Pancreas (tissue), 10 donors: ENCODE data around the gene CELF4. TPM values are rescaled to one million over a fixed set of nuclear protein-coding genes. Genes with fewer than 3 reads are reported as not detected.

Source experiments
- ATAC-seq, 4 donors: fragments of 200-7000 bp; cut with Tn5 transposase; one replicate each; pipeline versions ENCODE4 v1.8.0 to v1.9.1; 2020; ENCODE audit warnings: mild to moderate bottlenecking in 4 of 4, moderate library complexity in 4 of 4
- DNase-seq, 6 donors: peaks; one replicate each; pipeline ENCODE4 v3.0.0-alpha.2; 2020
- FAIRE-seq: peaks from 2 replicates; lab custom pipeline; 2012; peaks lifted over from hg19 to GRCh38; lab: Jason Lieb, UNC
- H3K27ac ChIP-seq, 4 donors: fragments of 200-600 bp; sonication (generic); 1 replicate in 3 of 4; 2 replicates in 1 of 4; pipeline versions ENCODE4 v1.5.0 to v1.8.0; 2020
- H3K27me3 ChIP-seq, 4 donors: fragments of 200-600 bp; one replicate each; pipeline ENCODE4 v1.8.0; 2021
- H3K36me3 ChIP-seq, 3 donors: fragments of 200-600 bp; sonication (generic) in 1 of 3; one replicate each; pipeline versions ENCODE4 v1.5.0 to v1.8.0; 2020 to 2021
- H3K4me1 ChIP-seq, 3 donors: fragments of 200-600 bp; one replicate each; pipeline ENCODE4 v1.8.0; 2021
- H3K4me3 ChIP-seq, 4 donors: fragments of 200-600 bp; sonication (generic) in 2 of 4; one replicate each; pipeline versions ENCODE4 v1.5.0 to v1.8.0; 2020 to 2021
- H3K9me3 ChIP-seq, 4 donors: fragments of 200-600 bp; one replicate each; pipeline ENCODE4 v1.8.0; 2021
- CTCF ChIP-seq, 4 donors: fragments of 200-600 bp; sonication (generic) in 3 of 4; IDR thresholded peaks; one replicate each; pipeline versions ENCODE4 v1.5.0 to v1.8.0; 2021; ENCODE audit warnings: antibody characterized with exemption in 4 of 4
- WGBS, 2 donors: extraction: QIAGEN DNeasy Blood & Tissue Kit; methylation state at CpG; one replicate each; pipeline ENCODE4 v1.1.7; 2013; 5-methylcytosine and 5-hydroxymethylcytosine counted together
- intact Hi-C, 3 donors: fragments of 100-400 bp; cut with DNase I; formaldehyde crosslinking; loops; one replicate each; pipeline versions ENCODE4 v1.11.1 to v1.14.2; 2022
- polyA plus RNA-seq, 2 donors: library from polyadenylated mRNA; stranded (reverse); fragments of 200-250 nt; gene quantifications; one replicate each; pipeline ENCODE4 v1.2.3, GENCODE V29; 2013
- total RNA-seq, 6 donors: library from RNA; stranded (reverse); fragmentation: NEBNext Ultra II Directional in 4 of 6; extraction: Animal tissue kit (Norgen Biotek cat#: 25700) in 4 of 6; gene quantifications; one replicate each; pipeline versions ENCODE4 v1.2.1 to v1.2.4, GENCODE V29; 2021 to 2023
- donor health status: healthy with polysubstance abuse.
- donor health status: DM: no; HTN: no; CAD: no; lungs with moderate emphysema.
- donor health status: DM: no; HTN: no; CAD: no.
- donor health status: control.
- donor health status: control.
- donor health status: Bipolar disorder and iron deficiency.
- donor health status: DM: yes; HTN: yes; CAD: no.
- donor health status: DM: no; HTN: no; CAD: no.
- donor health status: DM: no; HTN: no; CAD: no.
- donor health status: DM: yes; HTN: yes; CAD: no.

The CELF4 gene
- total and polyA plus RNA-seq, 8 donors = 1.0 to 10.0 (median 2.8) TPM

GRCh38 chr18:37521510-37522465, 43.8 kb downstream of the CELF4 start:
- Histone ChIP-seq H3K27me3 (peaks cover 0 to 13% (median 1%) of the 10 kb centered on the region in 4 donors), H3K4me3 (no peak overlapping the region), H3K4me1 (no peaks in the 10 kb centered on the region), H3K9me3 (no peaks in the 10 kb centered on the region), H3K27ac (no peak overlapping the region), H3K36me3 (no peaks in the 10 kb centered on the region)
- ATAC-seq (no peak), DNase-seq (no peak), FAIRE-seq (no peak)
- intact Hi-C loops = no loop called here
- no peak for TF ChIP-seq CTCF (IDR thresholded peaks at IDR 0.05)
- 44 to 54% methylated on average over 19 of the region's 19 CpGs for WGBS, 2 donors

- ATAC-seq (no peak), FAIRE-seq (no peak), DNase-seq (no peak)
- H3K27me3 ChIP-seq = peaks cover 0 to 13% (median 0%) of the 10 kb centered on the region in 4 donors
- H3K4me3 ChIP-seq = no peak overlapping the region
- intact Hi-C loops = no loop called here
- no peaks in the 10 kb centered on the region for H3K9me3 ChIP-seq
- H3K4me1 ChIP-seq = no peaks in the 10 kb centered on the region
- WGBS, 2 donors = 56 to 61% methylated on average over 3 of the region's 3 CpGs
- no peak overlapping the region for H3K27ac ChIP-seq
- H3K36me3 ChIP-seq = no peaks in the 10 kb centered on the region
- no peak for TF ChIP-seq CTCF (IDR thresholded peaks at IDR 0.05)
Measured at GRCh38 chr18:37520508-37520907, 45.1 kb downstream of the CELF4 start.

- Histone ChIP-seq H3K27ac (no peak overlapping the region), H3K27me3 (peaks cover 0 to 5% (median 0%) of the 10 kb centered on the region in 4 donors), H3K4me3 (no peak overlapping the region), H3K9me3 (no peaks in the 10 kb centered on the region), H3K36me3 (no peaks in the 10 kb centered on the region), H3K4me1 (no peaks in the 10 kb centered on the region)
- WGBS, 2 donors = 37 to 44% methylated on average over 9 of the region's 9 CpGs
- no peak for FAIRE-seq
- DNase-seq = no peak
- ATAC-seq = no peak
- no peak for TF ChIP-seq CTCF (IDR thresholded peaks at IDR 0.05)
- intact Hi-C loops = no loop called here
Measured at GRCh38 chr18:37519510-37520135, 46.0 kb downstream of the CELF4 start.

- no peaks in the 10 kb centered on the region for H3K36me3 ChIP-seq
- H3K9me3 ChIP-seq = no peaks in the 10 kb centered on the region
- ATAC-seq (no peak), FAIRE-seq (no peak), DNase-seq (peak in 1 of 6 donors; percentile 32)
- no peak overlapping the region for H3K27ac ChIP-seq
- H3K4me3 ChIP-seq = no peak overlapping the region
- no peak for TF ChIP-seq CTCF (IDR thresholded peaks at IDR 0.05)
- no peaks in the 10 kb centered on the region for H3K27me3 ChIP-seq
- 79% methylated on average over 5 of the region's 5 CpGs for WGBS, 2 donors
- no peaks in the 10 kb centered on the region for H3K4me1 ChIP-seq
- intact Hi-C loops = no loop called here
Measured at GRCh38 chr18:37516361-37516853, 49.2 kb downstream of the CELF4 start.
